Osteocyte (in vitro differentiated cells): ENCODE measurements around the gene YPEL4. TPM values are rescaled to one million over a fixed set of nuclear protein-coding genes. Genes with fewer than 3 reads are reported as not detected.
A peak's percentile ranks its signal among the peaks of the same experiment; 100 is the strongest.

Source experiments
- DNase-seq: peaks from one replicate; pipeline ENCODE4 v3.0.0; 2021; ENCODE audit warnings: mixed read lengths; ENCODE audit not compliant: unreplicated experiment; ENCODE audit errors: extremely low spot score
- H3K27ac Mint-ChIP-seq: one replicate; pipeline ENCODE4 v1.8.0; 2021; ENCODE audit warnings: mild to moderate bottlenecking, mixed read lengths; ENCODE audit not compliant: unreplicated experiment
- H3K27me3 Mint-ChIP-seq: one replicate; pipeline ENCODE4 v1.8.0; 2021; ENCODE audit warnings: mixed read lengths; ENCODE audit not compliant: unreplicated experiment
- H3K36me3 Mint-ChIP-seq: one replicate; pipeline ENCODE4 v1.8.0; 2021; ENCODE audit warnings: mixed read lengths; ENCODE audit not compliant: unreplicated experiment
- H3K4me1 Mint-ChIP-seq: one replicate; pipeline ENCODE4 v1.8.0; 2021; ENCODE audit warnings: mixed read lengths; ENCODE audit not compliant: unreplicated experiment
- H3K4me3 Mint-ChIP-seq: one replicate; pipeline ENCODE4 v1.8.0; 2021; ENCODE audit warnings: mild to moderate bottlenecking, moderate library complexity, mixed read lengths; ENCODE audit not compliant: unreplicated experiment
- H3K9me3 Mint-ChIP-seq: one replicate; pipeline ENCODE4 v1.8.0; 2021; ENCODE audit warnings: mixed read lengths; ENCODE audit not compliant: unreplicated experiment
- total RNA-seq: library from RNA; stranded (reverse); gene quantifications from 2 replicates; pipeline ENCODE4 v1.2.1, GENCODE V29; 2021
- TF ChIP-seq, protein P1 (sequence below): fragments of 200-600 bp; sonication (generic); IDR thresholded peaks from 2 replicates; pipeline ENCODE4 v1.5.0; 2021; ENCODE audit warnings: antibody characterized with exemption, mild to moderate bottlenecking, moderate library complexity

The YPEL4 gene
- total RNA-seq, 1 donor from 2014 or later = 0.35 TPM

DNA sequence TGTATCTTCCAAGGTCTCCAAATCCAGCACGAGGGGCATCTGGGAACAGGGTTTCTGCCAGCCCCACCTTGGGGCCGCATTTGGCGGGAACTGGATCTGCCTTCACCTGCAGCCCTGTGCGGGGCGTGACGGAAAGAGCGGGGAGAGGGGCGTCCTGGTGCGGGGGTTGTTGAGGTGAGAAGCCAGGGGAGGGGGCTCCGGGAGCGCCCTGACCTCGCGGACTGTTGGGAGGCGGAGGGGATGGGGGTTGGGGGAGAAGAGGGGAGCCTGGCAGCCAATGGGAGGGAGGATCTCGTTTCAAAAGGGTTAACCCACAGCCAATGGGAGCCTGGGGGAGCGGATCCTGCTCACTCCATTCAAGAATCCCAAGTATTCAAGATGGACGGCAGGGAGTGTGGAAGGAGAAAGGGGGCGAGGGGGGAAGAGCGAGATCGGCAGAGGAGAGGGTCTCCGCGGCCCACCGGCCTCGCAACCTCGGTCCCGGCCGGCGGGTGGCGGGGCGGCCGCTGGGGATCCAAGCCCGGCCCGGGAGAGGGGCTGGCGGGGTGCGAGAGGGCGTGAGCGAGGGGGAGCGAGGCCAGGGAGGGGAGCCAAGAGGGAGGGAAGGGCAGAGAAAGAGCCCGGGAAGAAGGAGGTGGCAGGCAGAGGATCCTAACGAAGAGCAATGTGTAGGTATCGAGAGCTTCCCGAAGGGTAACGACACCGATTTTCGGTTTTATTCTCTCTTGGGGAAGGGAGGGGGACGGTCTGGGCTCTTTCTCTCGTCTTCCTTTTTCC, 11.5 kb downstream of the YPEL4 start:
- Mint-ChIP-seq H3K36me3 (no peaks in the 10 kb centered on the region), H3K4me1 (peaks cover 39% of the 10 kb centered on the region), H3K27ac (peak overlapping the region; percentile 83), H3K9me3 (no peaks in the 10 kb centered on the region), H3K4me3 (peak overlapping the region; percentile 92), H3K27me3 (peaks cover 17% of the 10 kb centered on the region)
- peak; percentile 89 for DNase-seq
- TF ChIP-seq, protein P1, sequence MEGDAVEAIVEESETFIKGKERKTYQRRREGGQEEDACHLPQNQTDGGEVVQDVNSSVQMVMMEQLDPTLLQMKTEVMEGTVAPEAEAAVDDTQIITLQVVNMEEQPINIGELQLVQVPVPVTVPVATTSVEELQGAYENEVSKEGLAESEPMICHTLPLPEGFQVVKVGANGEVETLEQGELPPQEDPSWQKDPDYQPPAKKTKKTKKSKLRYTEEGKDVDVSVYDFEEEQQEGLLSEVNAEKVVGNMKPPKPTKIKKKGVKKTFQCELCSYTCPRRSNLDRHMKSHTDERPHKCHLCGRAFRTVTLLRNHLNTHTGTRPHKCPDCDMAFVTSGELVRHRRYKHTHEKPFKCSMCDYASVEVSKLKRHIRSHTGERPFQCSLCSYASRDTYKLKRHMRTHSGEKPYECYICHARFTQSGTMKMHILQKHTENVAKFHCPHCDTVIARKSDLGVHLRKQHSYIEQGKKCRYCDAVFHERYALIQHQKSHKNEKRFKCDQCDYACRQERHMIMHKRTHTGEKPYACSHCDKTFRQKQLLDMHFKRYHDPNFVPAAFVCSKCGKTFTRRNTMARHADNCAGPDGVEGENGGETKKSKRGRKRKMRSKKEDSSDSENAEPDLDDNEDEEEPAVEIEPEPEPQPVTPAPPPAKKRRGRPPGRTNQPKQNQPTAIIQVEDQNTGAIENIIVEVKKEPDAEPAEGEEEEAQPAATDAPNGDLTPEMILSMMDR = no peak

DNA sequence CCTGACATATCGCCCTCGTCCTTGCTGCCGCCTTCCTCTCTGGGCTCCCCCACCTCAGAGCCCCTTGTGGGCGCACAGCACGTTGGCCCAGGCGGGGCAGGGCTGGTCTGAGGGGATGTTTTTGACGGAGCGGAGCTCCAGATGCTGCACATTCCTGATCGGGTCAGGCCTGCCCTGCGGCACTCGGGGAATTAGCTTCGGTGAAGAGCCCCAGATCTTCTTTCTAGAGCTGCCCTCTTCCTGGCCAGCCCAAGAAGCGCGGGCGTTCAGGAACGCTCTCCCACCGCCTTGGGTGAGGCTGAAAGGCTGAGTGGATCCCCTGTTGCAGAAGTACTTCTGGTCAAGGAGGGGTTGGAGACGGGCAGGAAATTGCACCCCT, 12.1 kb downstream of the YPEL4 start:
- Mint-ChIP-seq H3K9me3 (no peaks in the 10 kb centered on the region), H3K36me3 (no peaks in the 10 kb centered on the region), H3K4me3 (peak overlapping the region; percentile 92), H3K27me3 (peaks cover 17% of the 10 kb centered on the region), H3K4me1 (peaks cover 38% of the 10 kb centered on the region), H3K27ac (peak overlapping the region; percentile 77)
- DNase-seq = no peak
- TF ChIP-seq, protein P1 = no peak

DNA sequence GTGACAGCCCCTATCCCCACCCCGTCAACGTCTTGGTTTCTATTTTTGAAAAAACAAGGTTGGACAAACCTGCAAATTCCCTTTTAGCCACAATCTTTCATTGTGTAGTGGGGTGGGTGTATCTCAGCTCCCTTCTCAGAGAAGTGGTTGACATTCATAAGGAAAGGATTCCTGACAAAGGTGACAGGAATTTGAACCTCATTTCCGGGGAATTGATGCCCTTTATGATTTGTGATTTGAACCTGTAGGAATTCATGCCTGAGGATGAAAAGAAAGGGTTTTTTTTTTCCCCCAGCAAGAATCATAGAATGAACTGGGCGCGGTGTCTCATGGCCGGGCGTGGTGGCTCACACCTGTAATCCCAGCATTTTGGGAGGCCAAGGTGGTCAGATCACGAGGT, 14.5 kb downstream of the YPEL4 start:
- H3K4me1 Mint-ChIP-seq = peaks cover 26% of the 10 kb centered on the region
- no peaks in the 10 kb centered on the region for H3K9me3 Mint-ChIP-seq
- H3K27ac Mint-ChIP-seq = no peak overlapping the region
- peaks cover 37% of the 10 kb centered on the region for H3K27me3 Mint-ChIP-seq
- no peak for DNase-seq
- TF ChIP-seq, protein P1 = no peak
- H3K36me3 Mint-ChIP-seq = no peaks in the 10 kb centered on the region
- H3K4me3 Mint-ChIP-seq = no peak overlapping the region

DNA sequence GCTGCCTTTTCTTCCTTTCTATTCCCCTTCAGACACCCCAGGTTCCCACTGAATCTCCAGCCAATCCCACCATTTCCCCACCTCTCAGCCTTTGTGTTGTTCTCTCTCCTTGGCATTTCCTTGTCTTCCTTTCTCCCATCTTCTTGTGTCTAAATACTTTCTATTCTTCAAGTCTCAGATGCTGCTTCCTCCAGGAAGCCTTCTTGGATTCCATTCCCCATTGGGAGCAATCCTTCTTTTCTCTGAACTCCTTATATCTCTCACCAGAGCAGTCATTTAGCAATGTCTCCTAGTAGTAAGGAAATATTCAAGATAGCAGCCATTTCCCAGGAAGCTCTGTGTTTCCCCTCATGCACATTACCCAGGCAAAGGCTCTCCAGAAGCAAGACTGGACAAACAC, 15.4 kb downstream of the YPEL4 start:
- no peak overlapping the region for H3K27ac Mint-ChIP-seq
- DNase-seq = no peak
- TF ChIP-seq, protein P1 = no peak
- H3K9me3 Mint-ChIP-seq = no peaks in the 10 kb centered on the region
- H3K4me1 Mint-ChIP-seq = peaks cover 16% of the 10 kb centered on the region
- no peak overlapping the region for H3K4me3 Mint-ChIP-seq
- H3K27me3 Mint-ChIP-seq = peaks cover 42% of the 10 kb centered on the region
- no peaks in the 10 kb centered on the region for H3K36me3 Mint-ChIP-seq

DNA sequence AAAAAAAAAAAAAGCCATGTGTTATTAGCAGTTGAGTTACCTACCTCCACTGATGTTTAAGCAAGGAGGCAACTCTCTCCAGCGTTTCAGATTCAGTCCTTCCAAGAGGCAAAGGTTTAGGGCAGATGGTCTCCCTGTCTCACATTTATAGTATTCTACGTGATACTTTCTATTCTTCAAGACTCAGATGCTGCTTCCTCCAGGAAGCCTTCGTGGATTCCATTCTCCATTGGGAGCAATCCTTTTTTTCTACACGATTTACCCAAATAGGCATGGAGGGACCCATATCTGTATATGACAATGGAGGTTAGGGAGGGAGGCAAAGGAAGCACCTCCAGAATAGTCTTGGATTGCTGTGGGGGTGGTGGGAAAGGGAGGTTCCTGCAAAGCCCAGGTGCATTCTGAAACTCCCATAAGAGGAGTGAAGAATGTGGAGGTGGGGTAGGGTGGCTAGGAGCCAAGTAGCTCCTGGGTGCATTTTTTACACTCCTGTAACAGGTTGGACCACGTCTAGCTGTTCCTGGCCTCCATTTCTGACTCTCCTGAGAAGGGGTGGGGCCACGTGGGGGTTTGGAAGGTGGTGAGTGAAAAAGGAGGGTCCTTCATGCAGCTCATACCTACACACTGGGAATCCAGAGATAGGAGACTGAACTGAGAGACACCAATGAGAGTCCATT, 16.2 kb downstream of the YPEL4 start:
- Mint-ChIP-seq H3K4me1 (peaks cover 11% of the 10 kb centered on the region), H3K9me3 (no peaks in the 10 kb centered on the region), H3K4me3 (no peak overlapping the region), H3K27me3 (peaks cover 48% of the 10 kb centered on the region), H3K27ac (no peak overlapping the region), H3K36me3 (no peaks in the 10 kb centered on the region)
- no peak for DNase-seq
- TF ChIP-seq, protein P1 = no peak
